Lower leg skin (tissue), 4 donors: ENCODE results near the gene KCNE4. TPM values are rescaled to one million over a fixed set of nuclear protein-coding genes. Genes with fewer than 3 reads are reported as not detected.

ENCODE experiments used
- DNase-seq, 2 donors: peaks; one replicate each; pipeline ENCODE4 v3.0.0-alpha.2; 2019; ENCODE audit warnings: low spot score in 2 of 2
- H3K4me3 ChIP-seq: fragments of 200-600 bp; sonication (generic); 2 replicates; pipeline ENCODE4 v1.5.1; 2017; ENCODE audit warnings: mild to moderate bottlenecking, low read depth; ENCODE audit not compliant: poor library complexity, severe bottlenecking
- POLR2A ChIP-seq, 2 donors: fragments of 450-650 bp; IDR thresholded peaks; one replicate each; pipeline ENCODE4 v1.6.1; 2016 to 2017; ENCODE audit warnings: antibody characterized with exemption in 2 of 2, mild to moderate bottlenecking in 1 of 2, moderate library complexity in 1 of 2
- WGBS, 2 donors: methylation state at CpG; one replicate each; pipeline ENCODE4 v1.1.5; 2018; 5-methylcytosine and 5-hydroxymethylcytosine counted together
- intact Hi-C: fragments of 100-400 bp; cut with DNase I; formaldehyde crosslinking; loops from one replicate; pipeline ENCODE4 v1.15.0; 2023; ENCODE audit warnings: low total_unique reads
- total RNA-seq, 4 donors: library from RNA; depleted of rRNA; stranded (reverse); fragments of >200 nt; gene quantifications; one replicate each; pipeline ENCODE4 v1.1.0, GENCODE V29; 2016
- TF ChIP-seq, protein P1 (sequence below), 3 donors: fragments of 450-650 bp; IDR thresholded peaks; one replicate each; pipeline ENCODE4 v1.5.1; 2016; ENCODE audit warnings: antibody characterized with exemption in 3 of 3, mild to moderate bottlenecking in 3 of 3, moderate library complexity in 2 of 3

Gene KCNE4
- total RNA-seq, 4 donors from 2014 or later, result 0.95 to 4.1 (median 1.7) TPM

DNA sequence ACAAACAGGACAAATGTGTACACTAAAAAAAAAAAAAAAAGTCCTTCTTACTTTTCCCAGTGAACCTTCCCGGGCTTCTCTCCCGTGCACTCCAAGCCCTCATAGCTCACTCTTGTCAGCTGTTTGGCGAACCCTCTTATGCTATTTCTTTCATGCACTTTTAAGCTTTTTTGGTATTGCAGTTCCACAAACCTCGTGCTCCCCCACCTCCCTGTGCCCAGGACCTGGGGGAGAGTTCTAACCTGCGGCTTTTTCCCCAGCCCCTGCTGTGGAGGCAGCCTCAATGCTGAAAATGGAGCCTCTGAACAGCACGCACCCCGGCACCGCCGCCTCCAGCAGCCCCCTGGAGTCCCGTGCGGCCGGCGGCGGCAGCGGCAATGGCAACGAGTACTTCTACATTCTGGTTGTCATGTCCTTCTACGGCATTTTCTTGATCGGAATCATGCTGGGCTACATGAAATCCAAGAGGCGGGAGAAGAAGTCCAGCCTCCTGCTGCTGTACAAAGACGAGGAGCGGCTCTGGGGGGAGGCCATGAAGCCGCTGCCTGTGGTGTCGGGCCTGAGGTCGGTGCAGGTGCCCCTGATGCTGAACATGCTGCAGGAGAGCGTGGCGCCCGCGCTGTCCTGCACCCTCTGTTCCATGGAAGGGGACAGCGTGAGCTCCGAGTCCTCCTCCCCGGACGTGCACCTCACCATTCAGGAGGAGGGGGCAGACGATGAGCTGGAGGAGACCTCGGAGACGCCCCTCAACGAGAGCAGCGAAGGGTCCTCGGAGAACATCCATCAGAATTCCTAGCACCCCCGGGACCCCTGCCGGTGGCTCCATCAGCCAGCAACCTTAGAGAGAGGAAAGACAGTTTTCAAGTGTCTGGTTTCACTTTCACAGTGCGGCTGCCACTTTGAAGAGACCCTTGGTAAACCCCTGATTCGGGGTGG is 826 bp downstream of the KCNE4 start:
- intact Hi-C loops, result no loop called here

DNA sequence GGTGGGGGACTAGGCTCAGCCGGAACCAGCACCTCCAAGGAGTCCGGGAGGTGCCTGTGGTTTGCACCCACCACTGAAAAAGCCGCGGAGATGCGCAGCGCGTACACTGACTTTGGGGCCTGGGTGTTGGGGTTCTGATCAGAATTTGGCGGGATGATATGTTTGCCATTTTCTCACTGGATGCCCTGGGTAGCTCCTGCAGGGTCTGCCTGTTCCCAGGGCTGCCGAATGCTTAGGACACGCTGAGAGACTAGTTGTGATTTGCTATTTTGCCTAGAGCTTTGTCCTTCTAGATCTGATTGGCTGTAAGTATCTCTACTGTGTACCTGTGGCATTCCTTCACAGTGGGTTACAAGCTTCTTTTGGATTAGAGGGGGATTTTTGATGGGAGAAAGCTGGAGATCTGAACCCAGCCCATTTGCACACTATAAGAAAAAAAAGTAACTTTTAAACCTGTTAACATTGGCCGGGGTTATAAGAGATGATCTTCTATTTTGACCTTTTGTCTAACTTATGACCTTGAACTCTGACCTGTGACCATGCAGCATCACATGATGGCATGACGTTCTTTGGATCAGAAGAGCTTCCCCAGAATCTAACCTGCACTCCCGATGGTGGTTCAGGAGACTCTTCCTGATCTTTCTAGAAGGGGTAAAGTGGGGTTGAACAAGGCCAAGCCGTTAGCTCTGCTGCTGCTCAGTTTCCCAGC is 1.6 kb downstream of the KCNE4 start:
- 74 to 77% methylated on average over 14 of the region's 14 CpGs for whole genome bisulfite sequencing, 2 donors
- no peak for DNase-seq
- no peak overlapping the region for H3K4me3 ChIP-seq
- TF ChIP-seq, protein P1, sequence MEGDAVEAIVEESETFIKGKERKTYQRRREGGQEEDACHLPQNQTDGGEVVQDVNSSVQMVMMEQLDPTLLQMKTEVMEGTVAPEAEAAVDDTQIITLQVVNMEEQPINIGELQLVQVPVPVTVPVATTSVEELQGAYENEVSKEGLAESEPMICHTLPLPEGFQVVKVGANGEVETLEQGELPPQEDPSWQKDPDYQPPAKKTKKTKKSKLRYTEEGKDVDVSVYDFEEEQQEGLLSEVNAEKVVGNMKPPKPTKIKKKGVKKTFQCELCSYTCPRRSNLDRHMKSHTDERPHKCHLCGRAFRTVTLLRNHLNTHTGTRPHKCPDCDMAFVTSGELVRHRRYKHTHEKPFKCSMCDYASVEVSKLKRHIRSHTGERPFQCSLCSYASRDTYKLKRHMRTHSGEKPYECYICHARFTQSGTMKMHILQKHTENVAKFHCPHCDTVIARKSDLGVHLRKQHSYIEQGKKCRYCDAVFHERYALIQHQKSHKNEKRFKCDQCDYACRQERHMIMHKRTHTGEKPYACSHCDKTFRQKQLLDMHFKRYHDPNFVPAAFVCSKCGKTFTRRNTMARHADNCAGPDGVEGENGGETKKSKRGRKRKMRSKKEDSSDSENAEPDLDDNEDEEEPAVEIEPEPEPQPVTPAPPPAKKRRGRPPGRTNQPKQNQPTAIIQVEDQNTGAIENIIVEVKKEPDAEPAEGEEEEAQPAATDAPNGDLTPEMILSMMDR (IDR thresholded peaks at IDR 0.05), result no peak
- no peak for TF ChIP-seq POLR2A (IDR thresholded peaks at IDR 0.05)
- intact Hi-C loops, result no loop called here

More for the DNA sequence above, 826 bp downstream of the KCNE4 start:
- DNase-seq, result no peak
- no peak overlapping the region for H3K4me3 ChIP-seq
- 54 to 55% methylated on average over 40 to 41 of the region's 42 CpGs for WGBS, 2 donors
- no peak for TF ChIP-seq POLR2A (IDR thresholded peaks at IDR 0.05)
- TF ChIP-seq, protein P1 (IDR thresholded peaks at IDR 0.05), result no peak

DNA sequence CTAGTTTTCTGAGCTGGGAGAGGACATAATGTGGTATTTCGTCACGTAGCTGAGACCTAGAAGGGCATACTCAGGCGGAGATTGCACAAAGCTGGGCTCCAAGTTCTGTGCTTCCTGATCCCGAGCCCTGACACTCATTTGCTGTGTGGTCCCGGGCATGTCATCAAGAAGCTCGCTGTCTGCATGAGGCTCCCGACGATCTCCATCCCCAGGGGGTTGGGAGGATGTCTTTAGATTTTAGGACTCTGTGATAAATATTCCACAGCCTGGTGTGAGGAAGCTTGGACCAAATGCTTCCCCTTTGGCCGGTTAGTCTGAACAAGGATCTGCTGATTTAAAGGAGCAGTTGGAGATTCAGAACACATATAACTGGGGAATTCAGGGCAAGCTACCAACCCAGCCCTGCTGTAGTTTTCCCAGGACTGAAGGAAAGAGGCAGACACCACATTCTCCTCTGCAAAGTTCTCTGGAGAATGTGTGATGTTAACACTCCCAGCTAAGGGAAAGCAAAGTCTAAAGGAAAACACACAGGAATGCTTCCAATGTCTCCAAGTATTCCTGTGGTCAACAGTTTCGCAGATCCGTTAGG is 2.3 kb downstream of the KCNE4 start:
- peak; percentile 80 to 94 for DNase-seq
- 53 to 59% methylated on average over 11 of the region's 11 CpGs for WGBS, 2 donors
- no peak overlapping the region for H3K4me3 ChIP-seq
- intact Hi-C loops, result no loop called here
- TF ChIP-seq, protein P1 (IDR thresholded peaks at IDR 0.05), result no peak
- TF ChIP-seq POLR2A (IDR thresholded peaks at IDR 0.05), result no peak

DNA sequence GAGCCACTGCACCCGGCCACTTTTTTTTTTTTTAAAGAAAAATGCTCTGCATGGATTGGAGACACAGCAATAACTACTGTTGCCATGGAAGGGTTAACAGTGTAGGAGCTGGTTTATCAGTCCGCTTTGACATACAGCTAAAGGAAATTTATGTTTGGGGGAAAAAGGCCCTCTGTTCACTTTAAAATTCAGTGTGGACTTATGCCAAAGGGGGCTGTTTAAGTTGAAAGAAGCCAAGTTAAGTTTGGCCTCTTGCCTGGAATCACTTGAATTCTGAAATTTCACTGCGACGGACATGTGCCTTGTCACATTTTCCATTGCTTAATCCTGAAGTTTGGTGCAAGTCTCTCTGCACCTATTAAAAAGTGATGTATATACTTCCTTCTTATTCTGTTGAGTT is 3.1 kb downstream of the KCNE4 start:
- no peak overlapping the region for H3K4me3 ChIP-seq
- intact Hi-C loops, result no loop called here
- WGBS, 2 donors, result 33 to 38% methylated on average over 4 of the region's 4 CpGs
- no peak for TF ChIP-seq POLR2A (IDR thresholded peaks at IDR 0.05)
- TF ChIP-seq, protein P1 (IDR thresholded peaks at IDR 0.05), result no peak
- DNase-seq, result no peak

- no peak for DNase-seq
- intact Hi-C loops, result no loop called here
- no peak for TF ChIP-seq POLR2A (IDR thresholded peaks at IDR 0.05)
- TF ChIP-seq, protein P1 (IDR thresholded peaks at IDR 0.05), result no peak
- 26 to 47% methylated on average over 5 of the region's 5 CpGs for WGBS, 2 donors
- no peak overlapping the region for H3K4me3 ChIP-seq
These were observed 3.8 kb downstream of the KCNE4 start for GRCh38 chr2:223055836-223056235.
